ENCODE measurements around the gene GATA3.

The GATA3 gene

DNA sequence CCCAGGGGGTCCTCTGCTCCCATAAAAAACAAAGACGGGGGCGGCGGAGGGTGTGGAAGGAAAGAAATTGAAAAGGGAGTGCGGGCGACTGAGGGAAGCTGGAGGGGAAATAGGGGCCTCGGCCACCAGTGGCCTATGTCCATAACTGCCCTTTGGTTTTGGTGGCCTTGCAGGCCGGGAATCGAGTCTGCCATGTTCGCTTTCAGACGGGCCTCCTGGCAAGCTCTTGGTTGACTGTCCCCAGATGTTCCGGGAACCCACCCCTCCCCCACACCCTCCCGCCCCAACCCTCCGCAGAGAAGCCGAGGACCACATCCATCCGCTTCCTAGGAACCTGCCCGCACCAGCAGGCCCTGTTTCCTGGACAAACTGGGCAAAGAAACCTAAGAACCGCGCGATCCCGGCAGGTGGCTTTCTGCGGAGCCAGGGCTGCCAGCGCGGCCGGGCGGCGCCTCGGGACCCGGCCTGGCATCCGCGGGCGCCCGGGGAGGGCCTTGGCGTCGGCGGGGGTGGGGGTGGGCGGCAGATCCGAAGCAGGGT lies 20.0 kb upstream of the GATA3 start:
- no peak for DNase-seq (ENCODE audit: low read depth)
- H3K4me3 ChIP-seq (ENCODE audit: low read depth, low read length), result no peak overlapping the region
- TF ChIP-seq, protein P1, sequence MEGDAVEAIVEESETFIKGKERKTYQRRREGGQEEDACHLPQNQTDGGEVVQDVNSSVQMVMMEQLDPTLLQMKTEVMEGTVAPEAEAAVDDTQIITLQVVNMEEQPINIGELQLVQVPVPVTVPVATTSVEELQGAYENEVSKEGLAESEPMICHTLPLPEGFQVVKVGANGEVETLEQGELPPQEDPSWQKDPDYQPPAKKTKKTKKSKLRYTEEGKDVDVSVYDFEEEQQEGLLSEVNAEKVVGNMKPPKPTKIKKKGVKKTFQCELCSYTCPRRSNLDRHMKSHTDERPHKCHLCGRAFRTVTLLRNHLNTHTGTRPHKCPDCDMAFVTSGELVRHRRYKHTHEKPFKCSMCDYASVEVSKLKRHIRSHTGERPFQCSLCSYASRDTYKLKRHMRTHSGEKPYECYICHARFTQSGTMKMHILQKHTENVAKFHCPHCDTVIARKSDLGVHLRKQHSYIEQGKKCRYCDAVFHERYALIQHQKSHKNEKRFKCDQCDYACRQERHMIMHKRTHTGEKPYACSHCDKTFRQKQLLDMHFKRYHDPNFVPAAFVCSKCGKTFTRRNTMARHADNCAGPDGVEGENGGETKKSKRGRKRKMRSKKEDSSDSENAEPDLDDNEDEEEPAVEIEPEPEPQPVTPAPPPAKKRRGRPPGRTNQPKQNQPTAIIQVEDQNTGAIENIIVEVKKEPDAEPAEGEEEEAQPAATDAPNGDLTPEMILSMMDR (IDR thresholded peaks at IDR 0.05; ENCODE audit: low read depth, low read length, missing control alignments), result no peak

DNA sequence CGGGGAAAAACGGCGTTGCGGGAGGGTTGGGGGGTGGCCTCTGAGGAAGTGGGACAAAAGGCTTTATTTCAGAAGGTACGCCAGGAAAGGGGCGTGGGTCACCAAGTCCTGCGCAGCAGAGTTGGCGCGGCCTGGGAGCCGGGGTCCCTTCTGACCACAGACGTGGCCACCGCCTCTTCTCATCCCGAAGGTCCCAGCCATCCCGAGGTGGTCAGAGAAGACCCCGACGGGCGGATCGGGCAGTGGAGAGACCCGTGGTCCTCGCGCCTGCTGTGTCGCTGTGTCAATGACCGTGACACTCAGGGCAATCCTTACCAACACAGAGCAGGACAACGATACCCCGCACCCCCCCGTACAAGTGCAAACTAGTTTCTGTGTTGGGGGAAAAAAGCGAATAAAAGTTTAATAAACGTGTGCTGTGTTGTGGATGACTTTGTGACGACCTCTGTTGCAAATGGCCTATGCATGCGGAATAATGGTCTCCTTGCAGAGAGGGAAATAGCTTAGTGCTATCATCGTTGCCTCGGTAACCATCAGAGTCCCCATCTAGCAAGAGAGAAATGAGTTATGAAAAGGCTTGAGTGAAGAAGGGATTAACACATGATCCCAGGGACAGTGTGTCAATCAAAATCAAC lies 19.4 kb upstream of the GATA3 start:
- DNase-seq (ENCODE audit: low read depth), result no peak
- TF ChIP-seq, protein P1 (IDR thresholded peaks at IDR 0.05; ENCODE audit: low read depth, low read length, missing control alignments), result no peak
- H3K4me3 ChIP-seq (ENCODE audit: low read depth, low read length), result no peak overlapping the region

DNA sequence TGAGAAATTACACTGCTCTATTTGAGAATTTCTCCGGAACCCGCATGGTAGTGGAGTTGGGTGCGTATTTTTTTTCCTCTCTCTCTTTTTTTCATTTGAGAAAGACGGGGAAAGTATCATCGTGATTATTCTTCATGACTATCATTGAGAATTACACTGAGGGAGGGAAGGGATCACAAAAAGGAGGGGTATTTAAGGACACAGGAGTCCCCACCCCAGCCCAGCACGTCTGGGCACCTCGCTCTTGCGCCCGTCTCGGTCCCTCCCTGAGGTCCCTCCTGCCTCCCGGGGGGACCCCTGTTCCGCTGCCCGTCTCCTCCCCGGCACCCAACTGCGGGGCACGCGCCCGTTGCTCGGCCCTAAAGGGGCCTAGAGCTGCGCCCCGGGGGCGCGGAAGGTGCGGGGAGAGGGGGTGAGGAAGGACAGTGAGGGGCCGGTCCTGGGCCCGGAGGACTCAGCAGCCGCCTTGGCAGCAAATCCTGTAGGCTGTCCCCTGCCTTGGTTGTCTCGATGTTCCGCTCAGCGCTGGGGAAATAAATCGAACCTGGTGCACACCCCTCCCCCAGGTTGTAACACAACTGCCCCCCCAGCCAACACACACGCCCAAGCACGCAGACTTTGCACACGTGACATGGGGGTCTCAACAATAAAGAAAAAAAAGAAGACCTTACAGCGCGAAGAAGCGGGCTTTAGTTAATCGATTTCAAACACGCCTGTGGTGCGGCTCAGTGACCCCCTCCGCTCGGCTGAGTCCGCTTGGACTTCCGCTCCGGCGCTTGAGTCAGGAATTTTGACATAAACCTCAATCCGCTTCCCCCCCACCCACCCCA lies 18.6 kb upstream of the GATA3 start:
- TF ChIP-seq, protein P1 (IDR thresholded peaks at IDR 0.05; ENCODE audit: low read depth, low read length, missing control alignments), result no peak
- no peak overlapping the region for H3K4me3 ChIP-seq (ENCODE audit: low read depth, low read length)
- no peak for DNase-seq (ENCODE audit: low read depth)

DNA sequence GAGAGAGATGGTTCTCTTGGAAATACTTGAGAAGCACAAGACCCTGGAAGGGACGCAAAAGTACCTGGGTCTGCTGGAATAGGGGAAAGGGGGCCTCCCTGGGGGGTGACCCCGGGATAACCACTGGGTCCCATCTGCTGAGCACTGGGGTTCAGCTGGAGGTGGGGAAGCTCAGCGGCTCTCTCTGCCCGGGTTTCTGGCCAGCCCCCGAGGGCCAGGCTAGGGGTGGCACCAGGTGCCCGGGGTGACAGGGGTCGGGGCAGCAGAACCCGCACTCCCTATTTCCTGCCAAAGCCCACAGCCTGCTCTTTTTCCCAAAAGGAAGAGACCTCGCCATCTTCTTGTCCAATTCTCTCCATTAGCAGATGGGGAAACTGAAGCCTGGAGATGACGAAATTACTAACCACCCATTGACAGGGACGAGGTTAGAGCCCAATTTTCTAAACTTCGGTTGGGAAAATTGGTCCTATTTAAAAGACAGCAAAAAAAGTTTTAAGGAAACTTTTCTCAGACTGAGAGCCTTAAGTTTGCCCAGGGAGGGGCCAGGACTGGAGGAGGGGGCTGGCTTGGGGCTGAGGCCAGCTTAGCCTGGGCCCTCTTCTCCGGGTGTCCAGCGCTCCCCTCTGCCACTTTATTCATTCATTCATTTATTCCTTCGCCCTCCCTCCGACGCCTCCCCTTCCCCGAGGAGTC lies 17.8 kb upstream of the GATA3 start:
- no peak overlapping the region for H3K4me3 ChIP-seq (ENCODE audit: low read depth, low read length)
- TF ChIP-seq, protein P1 (IDR thresholded peaks at IDR 0.05; ENCODE audit: low read depth, low read length, missing control alignments), result no peak
- no peak for DNase-seq (ENCODE audit: low read depth)

DNA sequence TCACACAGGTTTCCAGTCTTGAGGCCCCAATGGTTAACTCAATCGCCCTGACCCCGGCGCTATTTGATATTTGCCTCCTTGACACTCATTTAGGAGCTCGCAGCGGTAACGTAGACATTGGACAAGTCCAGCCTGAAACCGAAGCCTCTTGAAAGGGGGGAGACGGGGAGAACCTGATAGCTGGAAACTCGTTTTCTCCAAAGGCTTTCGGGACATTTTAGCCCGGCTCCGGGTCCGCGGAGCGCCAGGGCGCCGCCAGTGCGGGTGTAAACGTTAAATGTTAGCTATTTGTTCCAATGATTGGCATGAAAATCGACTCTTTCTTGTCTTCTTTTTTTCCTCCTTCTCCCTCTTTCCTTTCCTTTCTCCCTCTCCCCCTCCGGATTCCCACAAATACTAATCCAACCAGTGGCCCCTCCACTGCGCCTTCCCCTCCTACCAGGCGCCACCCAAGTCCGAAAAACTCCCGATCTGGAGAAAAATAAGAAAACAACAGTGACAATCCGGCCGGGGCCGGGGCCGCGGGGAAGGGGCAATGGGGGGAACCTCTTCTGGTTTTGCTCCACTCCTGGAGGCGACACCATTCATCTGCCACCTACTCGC lies 17.2 kb upstream of the GATA3 start:
- H3K4me3 ChIP-seq (ENCODE audit: low read depth, low read length), result no peak overlapping the region
- TF ChIP-seq, protein P1 (IDR thresholded peaks at IDR 0.05; ENCODE audit: low read depth, low read length, missing control alignments), result no peak
- no peak for DNase-seq (ENCODE audit: low read depth)

DNA sequence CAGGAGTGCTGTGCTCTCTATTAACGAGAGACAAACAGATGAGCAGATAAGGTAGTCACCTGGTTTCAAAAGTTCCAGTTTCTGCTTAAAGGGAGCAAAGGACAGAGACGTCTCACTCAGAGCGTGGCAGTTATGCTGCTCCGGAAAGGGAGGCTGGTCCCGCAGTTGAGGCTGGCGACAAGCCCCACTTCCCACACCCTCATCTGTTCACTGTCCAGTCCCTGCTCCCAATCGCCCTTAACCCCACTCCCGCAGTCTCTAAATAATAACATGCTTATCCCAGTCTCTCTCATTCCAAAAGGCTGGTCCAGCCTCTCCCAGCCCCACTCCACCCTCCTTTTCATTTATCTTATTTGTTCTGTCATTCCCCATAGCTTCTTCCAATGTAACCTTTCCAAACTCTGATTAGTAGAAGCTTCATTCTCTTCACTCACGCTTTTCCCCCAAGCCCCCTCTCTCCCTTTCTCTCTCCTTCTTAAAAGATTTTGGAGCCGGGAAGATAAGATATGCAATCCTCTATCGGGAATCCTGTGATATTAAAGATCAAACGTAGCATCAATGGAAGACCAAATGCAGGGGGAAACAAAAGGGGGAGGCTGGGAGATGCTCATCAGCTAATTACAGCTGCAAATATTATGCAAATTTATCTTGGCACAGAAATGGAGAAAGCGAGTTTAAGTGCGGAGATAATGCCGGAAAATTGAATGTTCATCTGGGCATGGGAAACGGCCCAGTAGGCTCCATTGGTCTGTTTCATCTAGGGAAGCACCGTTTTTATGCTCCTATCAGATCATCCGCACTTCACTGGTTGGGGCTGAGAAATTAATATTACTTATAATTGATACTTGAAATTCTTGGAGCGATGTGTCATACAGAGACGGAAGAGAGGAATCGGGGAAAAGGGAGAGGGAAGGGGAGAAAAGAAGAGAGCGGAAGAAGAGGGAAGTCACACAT lies 16.3 kb upstream of the GATA3 start:
- no peak for DNase-seq (ENCODE audit: low read depth)
- TF ChIP-seq, protein P1 (IDR thresholded peaks at IDR 0.05; ENCODE audit: low read depth, low read length, missing control alignments), result no peak
- no peak overlapping the region for H3K4me3 ChIP-seq (ENCODE audit: low read depth, low read length)
